Large intestine (tissue), 3 donors: ENCODE measurements around the gene ROR2. TPM values are rescaled to one million over a fixed set of nuclear protein-coding genes. Genes with fewer than 3 reads are reported as not detected.
A peak's percentile ranks its signal among the peaks of the same experiment; 100 is the strongest.
"Not testable (repeated sequence)": the region's sequence is repeated elsewhere in the genome, so short reads cannot be mapped to it uniquely, and the experiment has no call there.

ENCODE experiments used
- DNase-seq, 2 donors: peaks; one replicate each; pipeline versions ENCODE4 v3.0.0 to v3.0.0-alpha.2; 2013
- H3K27ac ChIP-seq: one replicate; pipeline ENCODE4 v1.5.1; 2013; ENCODE audit warnings: low read length
- H3K27me3 ChIP-seq: 2 replicates; pipeline ENCODE4 v1.6.1; 2013; ENCODE audit warnings: low read length; ENCODE audit not compliant: control insufficient read depth, insufficient read depth
- H3K36me3 ChIP-seq: 2 replicates; pipeline ENCODE4 v1.6.1; 2013; ENCODE audit warnings: low read length; ENCODE audit not compliant: control insufficient read depth, insufficient read depth
- H3K4me1 ChIP-seq: one replicate; pipeline ENCODE4 v1.6.1; 2013; ENCODE audit warnings: low read length; ENCODE audit not compliant: control insufficient read depth, insufficient read depth
- H3K4me3 ChIP-seq: one replicate; pipeline ENCODE4 v1.5.1; 2013; ENCODE audit warnings: low read length
- H3K9me3 ChIP-seq: one replicate; pipeline ENCODE4 v1.6.1; 2013; ENCODE audit warnings: mild to moderate bottlenecking, low read depth, low read length, moderate library complexity; ENCODE audit not compliant: control insufficient read depth
- WGBS: methylation state at CpG from one replicate; pipeline ENCODE4 v1.1.5; 2013; ENCODE audit warnings: low lambda C conversion rate; ENCODE audit not compliant: insufficient coverage; 5-methylcytosine and 5-hydroxymethylcytosine counted together
- polyA plus RNA-seq: library from polyadenylated mRNA; unstranded; fragments of 120-200 nt; gene quantifications from one replicate; pipeline ENCODE4 v1.2.1, GENCODE V29; 2013

ROR2 gene
- polyA plus RNA-seq, 1 donor, result 17.5 TPM

GRCh38 chr9:91644433-91644832, 305.6 kb downstream of the ROR2 start:
- H3K9me3 ChIP-seq, result no peaks in the 10 kb centered on the region
- H3K27ac ChIP-seq, result no peak overlapping the region
- no CpG with 5 or more reads among the region's 3 CpGs for WGBS
- no peak for DNase-seq
- no peak overlapping the region for H3K4me3 ChIP-seq
- H3K4me1 ChIP-seq, result no peaks in the 10 kb centered on the region
- H3K36me3 ChIP-seq, result no peaks in the 10 kb centered on the region
- H3K27me3 ChIP-seq, result no peaks in the 10 kb centered on the region

DNA sequence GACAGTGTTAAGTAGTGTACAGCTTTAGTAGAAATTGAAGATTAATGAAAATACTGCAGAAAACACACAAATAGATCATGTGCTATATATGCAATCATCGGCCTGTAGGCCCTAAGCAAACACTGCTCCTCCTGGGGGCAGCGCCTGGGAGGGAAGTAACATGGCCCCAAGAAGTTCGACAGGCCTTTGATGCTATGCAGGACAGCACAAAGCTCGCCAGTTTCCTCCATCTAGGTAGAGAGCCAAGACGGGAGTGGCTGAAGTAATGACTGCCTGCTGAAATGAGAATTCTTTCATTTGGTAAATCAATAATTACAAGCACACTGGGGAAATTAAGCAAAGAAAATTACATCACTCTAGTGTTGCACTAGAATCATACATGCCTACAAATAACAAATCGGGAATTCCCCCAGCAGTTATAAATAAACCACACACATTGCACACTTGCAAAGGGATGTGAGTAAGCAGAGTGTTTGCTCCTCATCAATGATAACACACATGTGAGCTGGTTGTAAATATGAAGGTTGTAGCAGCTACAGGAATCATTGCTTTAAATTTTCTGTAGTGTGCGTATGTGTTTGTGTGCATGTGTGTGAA, 306.4 kb downstream of the ROR2 start:
- Histone ChIP-seq H3K4me3 (no peak overlapping the region), H3K27me3 (no peaks in the 10 kb centered on the region), H3K27ac (no peak overlapping the region), H3K4me1 (no peaks in the 10 kb centered on the region), H3K36me3 (no peaks in the 10 kb centered on the region), H3K9me3 (no peaks in the 10 kb centered on the region)
- DNase-seq, result no peak
- no CpG with 5 or more reads among the region's 7 CpGs for WGBS

DNA sequence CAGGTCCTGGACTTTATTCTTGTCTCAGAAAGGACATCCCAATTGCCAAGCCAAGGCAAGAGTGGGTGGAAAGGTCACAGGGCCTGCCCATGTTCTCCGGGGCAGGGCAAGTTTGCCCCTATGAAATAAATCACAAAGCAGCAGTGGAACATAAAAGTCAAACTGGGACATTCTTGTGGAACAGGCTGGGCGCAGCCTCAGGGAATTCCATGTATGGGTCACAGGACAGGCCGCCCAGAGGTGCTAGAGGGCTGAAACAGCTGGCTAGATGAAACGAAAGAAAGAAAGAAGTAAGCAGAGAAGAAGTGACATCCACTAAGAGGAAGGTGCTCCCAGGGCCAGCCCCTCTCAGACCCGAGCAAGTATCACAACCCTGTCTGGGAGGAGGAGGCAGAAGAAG, 307.3 kb downstream of the ROR2 start:
- Histone ChIP-seq H3K9me3 (no peaks in the 10 kb centered on the region), H3K36me3 (no peaks in the 10 kb centered on the region), H3K4me3 (no peak overlapping the region), H3K27ac (no peak overlapping the region), H3K27me3 (no peaks in the 10 kb centered on the region), H3K4me1 (no peaks in the 10 kb centered on the region)
- 71% methylated on average over 1 of the region's 5 CpGs for WGBS
- no peak for DNase-seq

DNA sequence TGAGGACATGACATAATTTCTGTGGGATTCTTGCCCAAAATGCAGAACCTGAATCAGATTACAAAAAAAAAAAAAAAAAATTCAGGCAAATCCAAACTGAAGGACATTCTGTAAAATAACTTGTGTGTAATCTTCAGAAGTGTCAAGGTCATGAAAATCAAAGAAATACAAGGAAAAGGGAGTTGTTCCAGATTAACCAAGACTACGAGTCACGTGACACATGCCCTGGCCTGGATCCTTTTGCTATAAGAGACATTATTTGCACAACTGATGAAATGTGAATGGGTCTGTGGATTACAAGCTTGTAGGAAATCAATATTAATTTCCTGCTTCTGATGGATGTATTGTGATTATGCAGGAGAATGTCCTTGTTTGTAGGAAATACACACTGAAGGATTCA, 309.6 kb downstream of the ROR2 start:
- no peaks in the 10 kb centered on the region for H3K4me1 ChIP-seq
- DNase-seq, result no peak
- WGBS, result 100% methylated on average over 1 of the region's 2 CpGs
- H3K9me3 ChIP-seq, result no peaks in the 10 kb centered on the region
- no peak overlapping the region for H3K4me3 ChIP-seq
- no peaks in the 10 kb centered on the region for H3K36me3 ChIP-seq
- no peak overlapping the region for H3K27ac ChIP-seq
- H3K27me3 ChIP-seq, result no peaks in the 10 kb centered on the region

DNA sequence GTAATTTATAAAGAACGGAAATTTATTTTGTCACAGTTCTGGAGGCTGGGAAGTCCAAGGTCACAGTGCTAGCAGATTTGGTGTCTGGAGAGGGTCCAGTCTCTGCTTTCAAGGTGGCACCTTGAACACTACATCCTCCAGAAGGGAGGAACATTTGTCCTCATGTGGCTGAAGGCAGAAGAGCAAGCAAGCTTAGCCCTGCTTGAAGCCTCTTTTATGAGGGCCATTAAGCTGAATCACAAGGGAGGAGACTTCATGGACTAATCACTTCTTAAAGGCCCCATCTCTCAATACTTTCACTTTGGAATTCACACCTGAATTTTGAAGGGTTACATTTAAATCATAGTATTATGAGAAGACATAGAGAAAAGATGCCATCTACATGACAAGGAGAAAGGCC, 311.0 kb downstream of the ROR2 start:
- no CpG with 5 or more reads among the region's 1 CpG for WGBS

DNA sequence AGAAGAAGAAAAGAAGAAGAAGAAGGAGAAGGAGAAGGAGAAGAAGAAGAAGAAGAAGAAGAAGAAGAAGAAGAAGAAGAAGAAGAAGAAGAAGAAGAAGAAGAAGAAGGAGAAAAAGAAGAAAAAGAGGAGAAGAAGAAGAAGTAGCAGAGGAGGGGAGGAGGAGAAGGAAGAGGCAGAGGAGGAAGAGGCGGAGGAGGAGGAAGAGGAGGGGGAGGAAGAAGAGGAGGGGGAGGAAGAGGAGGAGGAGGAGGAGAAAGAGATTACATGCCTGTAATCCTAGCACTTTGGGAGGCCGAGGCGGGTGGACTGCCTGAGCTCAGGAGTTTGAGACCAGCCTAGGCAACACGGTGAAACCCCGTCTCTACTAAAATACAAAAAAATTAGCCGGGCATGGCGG, 315.2 kb downstream of the ROR2 start:
- DNase-seq, H3K4me1 ChIP-seq, H3K27ac ChIP-seq, H3K4me3 ChIP-seq, H3K9me3 ChIP-seq, H3K27me3 ChIP-seq, H3K36me3 ChIP-seq: not testable (repeated sequence)
- no CpG with 5 or more reads among the region's 7 CpGs for WGBS

More for the DNA sequence above, 311.0 kb downstream of the ROR2 start:
- H3K36me3 ChIP-seq, result no peaks in the 10 kb centered on the region
- H3K4me1 ChIP-seq, result no peaks in the 10 kb centered on the region
- no peaks in the 10 kb centered on the region for H3K9me3 ChIP-seq
- DNase-seq, result peak in 1 of 2 donors; percentile 46
- no peak overlapping the region for H3K4me3 ChIP-seq
- H3K27ac ChIP-seq, result no peak overlapping the region
- H3K27me3 ChIP-seq, result no peaks in the 10 kb centered on the region

DNA sequence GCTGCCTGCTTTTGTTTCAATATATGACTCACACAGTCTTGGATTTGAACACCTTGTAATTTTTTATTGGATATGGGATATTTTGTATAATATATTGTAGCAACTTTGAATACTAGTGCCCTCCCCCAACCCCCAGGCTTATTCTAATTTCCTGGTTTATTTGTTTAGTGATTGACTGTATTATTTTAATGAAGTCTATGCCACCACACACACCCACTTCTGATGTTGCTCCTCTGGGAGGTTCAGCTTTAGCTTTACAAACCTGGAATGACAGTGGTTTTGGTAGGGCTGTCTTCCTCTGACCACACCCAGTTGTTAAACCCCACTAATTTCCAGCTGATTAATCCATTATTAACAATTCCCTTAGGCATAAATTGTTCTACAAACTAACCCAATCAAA, 320.3 kb downstream of the ROR2 start:
- Histone ChIP-seq H3K4me3 (no peak overlapping the region), H3K27ac (no peak overlapping the region), H3K9me3 (peaks cover 6% of the 10 kb centered on the region), H3K36me3 (no peaks in the 10 kb centered on the region), H3K27me3 (no peaks in the 10 kb centered on the region), H3K4me1 (no peaks in the 10 kb centered on the region)
- no peak for DNase-seq

- H3K36me3 ChIP-seq, result no peaks in the 10 kb centered on the region
- no peak overlapping the region for H3K4me3 ChIP-seq
- H3K9me3 ChIP-seq, result peaks cover 6% of the 10 kb centered on the region
- no peak overlapping the region for H3K27ac ChIP-seq
- H3K4me1 ChIP-seq, result no peaks in the 10 kb centered on the region
- WGBS, result 100% methylated on average over 1 of the region's 1 CpG
- DNase-seq, result no peak
- no peaks in the 10 kb centered on the region for H3K27me3 ChIP-seq
Measured at GRCh38 chr9:91628892-91629291, 321.1 kb downstream of the ROR2 start.

GRCh38 chr9:91625331-91625730, 324.7 kb downstream of the ROR2 start:
- Histone ChIP-seq H3K27me3 (no peaks in the 10 kb centered on the region), H3K27ac (no peak overlapping the region), H3K9me3 (peaks cover 6% of the 10 kb centered on the region), H3K36me3 (no peaks in the 10 kb centered on the region), H3K4me1 (peaks cover 2% of the 10 kb centered on the region), H3K4me3 (no peak overlapping the region)
- DNase-seq, result no peak
- no CpG with 5 or more reads among the region's 1 CpG for WGBS

DNA sequence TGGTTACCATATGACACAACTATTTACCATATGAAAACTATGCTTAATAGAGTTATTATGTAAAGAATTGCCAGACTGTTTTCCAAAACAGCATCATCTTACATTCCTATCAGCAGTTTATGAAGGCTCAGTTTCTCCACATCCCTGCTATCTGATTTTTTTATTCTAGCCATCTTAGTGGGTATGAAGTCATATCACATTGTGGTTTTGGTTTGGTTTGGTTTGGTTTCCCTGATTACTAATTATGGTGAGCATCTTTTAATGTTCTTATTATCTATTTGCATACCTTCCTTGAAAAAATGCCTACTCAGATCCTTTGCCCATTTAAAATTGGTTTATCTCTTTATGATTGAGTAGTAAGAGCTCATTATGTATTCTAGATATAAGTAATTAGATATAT, 327.0 kb downstream of the ROR2 start:
- Histone ChIP-seq H3K9me3 (no peaks in the 10 kb centered on the region), H3K4me1 (peaks cover 3% of the 10 kb centered on the region), H3K36me3 (no peaks in the 10 kb centered on the region), H3K4me3 (no peak overlapping the region), H3K27ac (no peak overlapping the region), H3K27me3 (no peaks in the 10 kb centered on the region)
- DNase-seq, result no peak

GRCh38 chr9:91622121-91622520, 327.9 kb downstream of the ROR2 start:
- not testable (repeated sequence) for H3K27me3 ChIP-seq, H3K4me3 ChIP-seq, H3K9me3 ChIP-seq, DNase-seq, H3K36me3 ChIP-seq, H3K4me1 ChIP-seq, H3K27ac ChIP-seq
- 100% methylated on average over 1 of the region's 3 CpGs for WGBS
